Mesenchymal stem cell (in vitro differentiated cells and primary cell): ENCODE measurements around the gene JSRP1.

ENCODE experiments used
- DNase-seq: peaks from one replicate; pipeline ENCODE4 v3.0.0-alpha.2; 2013
- H2AFZ ChIP-seq: one replicate; pipeline ENCODE4 v1.6.1; 2013; ENCODE audit warnings: low read depth, mild to moderate bottlenecking, control low read depth, inconsistent platforms, low read length, moderate library complexity
- H2AK5ac ChIP-seq: 2 replicates; pipeline ENCODE4 v1.6.1; 2013; ENCODE audit warnings: low read length, moderate library complexity, mild to moderate bottlenecking, inconsistent platforms; ENCODE audit not compliant: severe bottlenecking
- H2BK120ac ChIP-seq: one replicate; pipeline ENCODE4 v1.6.1; 2013; ENCODE audit warnings: low read depth, mild to moderate bottlenecking, inconsistent platforms, low read length, moderate library complexity
- H2BK12ac ChIP-seq, 2 experiments: one replicate each; pipeline ENCODE4 v1.6.1; 2013; ENCODE audit warnings: inconsistent platforms in 2 of 2, low read length in 2 of 2, mild to moderate bottlenecking in 2 of 2, moderate library complexity in 2 of 2, control low read depth in 1 of 2
- H2BK15ac ChIP-seq: one replicate; pipeline ENCODE4 v1.6.1; 2013; ENCODE audit warnings: mild to moderate bottlenecking, low read depth, inconsistent platforms; ENCODE audit not compliant: poor library complexity, severe bottlenecking
- H2BK5ac ChIP-seq: 2 replicates; pipeline ENCODE4 v1.6.1; 2013; ENCODE audit warnings: low read depth, mild to moderate bottlenecking, low read length, control low read depth, inconsistent platforms; ENCODE audit not compliant: poor library complexity, severe bottlenecking
- H3K14ac ChIP-seq, 2 experiments: one replicate each; pipeline ENCODE4 v1.6.1; 2013; ENCODE audit warnings: inconsistent platforms in 2 of 2, low read length in 2 of 2, control low read depth in 1 of 2, mild to moderate bottlenecking in 1 of 2, moderate library complexity in 1 of 2
- H3K18ac ChIP-seq, 2 experiments: one replicate each; pipeline ENCODE4 v1.6.1; 2013; ENCODE audit warnings: inconsistent platforms in 2 of 2, low read length in 2 of 2, control low read depth in 1 of 2, low read depth in 1 of 2, mild to moderate bottlenecking in 1 of 2
- H3K23ac ChIP-seq, 2 experiments: one replicate each; pipeline ENCODE4 v1.6.1; 2013; ENCODE audit warnings: inconsistent platforms in 2 of 2, low read length in 2 of 2, mild to moderate bottlenecking in 2 of 2, moderate library complexity in 2 of 2, control low read depth in 1 of 2
- H3K27ac ChIP-seq: 2 replicates; pipeline ENCODE4 v1.5.1; 2013; ENCODE audit warnings: mild to moderate bottlenecking, moderate library complexity, low read length, control low read depth, inconsistent platforms; ENCODE audit not compliant: poor library complexity, severe bottlenecking
- H3K27me3 ChIP-seq, 2 experiments: 2 replicates each; pipeline versions ENCODE4 v1.6.1 to v1.7.0; 2013; ENCODE audit warnings: low read length in 2 of 2, mild to moderate bottlenecking in 2 of 2, moderate library complexity in 2 of 2, control low read depth in 1 of 2, inconsistent platforms in 1 of 2; ENCODE audit not compliant: control insufficient read depth in 1 of 2, insufficient read depth in 1 of 2
- H3K36me3 ChIP-seq, 2 experiments: 2 replicates each; pipeline versions ENCODE4 v1.6.1 to v1.7.0; 2013; ENCODE audit warnings: low read length in 2 of 2, control low read depth in 1 of 2, inconsistent platforms in 1 of 2, low read depth in 1 of 2, mild to moderate bottlenecking in 1 of 2; ENCODE audit not compliant: insufficient read depth in 2 of 2, control insufficient read depth in 1 of 2
- H3K4ac ChIP-seq, 2 experiments: one replicate each; pipeline ENCODE4 v1.6.1; 2013; ENCODE audit warnings: inconsistent platforms in 2 of 2, low read length in 2 of 2, mild to moderate bottlenecking in 2 of 2, moderate library complexity in 2 of 2, control low read depth in 1 of 2, low read depth in 1 of 2
- H3K4me1 ChIP-seq: 2 replicates; pipeline ENCODE4 v1.6.1; 2013; ENCODE audit warnings: low read depth, low read length, control low read depth; ENCODE audit not compliant: control insufficient read depth, insufficient read depth
- H3K4me2 ChIP-seq: 2 replicates; pipeline ENCODE4 v1.6.1; 2013; ENCODE audit warnings: low read length, mild to moderate bottlenecking, inconsistent platforms; ENCODE audit not compliant: poor library complexity, severe bottlenecking
- H3K4me3 ChIP-seq, 2 experiments: 2 replicates each; pipeline versions ENCODE4 v1.5.1 to v1.7.0; 2013; ENCODE audit warnings: low read length in 2 of 2, mild to moderate bottlenecking in 2 of 2, control low read depth in 1 of 2, low read depth in 1 of 2; ENCODE audit not compliant: insufficient read depth in 1 of 2
- H3K79me1 ChIP-seq: replicated peaks from 2 replicates; pipeline ENCODE4 v1.6.1; 2013; ENCODE audit warnings: mild to moderate bottlenecking, control low read depth, low read length, inconsistent platforms; ENCODE audit not compliant: poor library complexity, severe bottlenecking
- H3K9ac ChIP-seq: 2 replicates; pipeline ENCODE4 v1.7.0; 2013; ENCODE audit warnings: mild to moderate bottlenecking, low read length, moderate library complexity
- H3K9me3 ChIP-seq: 2 replicates; pipeline ENCODE4 v1.7.0; 2013; ENCODE audit warnings: mild to moderate bottlenecking, low read length; ENCODE audit not compliant: control insufficient read depth
- H4K8ac ChIP-seq: one replicate; pipeline ENCODE4 v1.6.1; 2013; ENCODE audit warnings: inconsistent platforms, mild to moderate bottlenecking, low read length, moderate library complexity
- H4K91ac ChIP-seq: one replicate; pipeline ENCODE4 v1.6.1; 2013; ENCODE audit warnings: mild to moderate bottlenecking, low read length, inconsistent platforms
- WGBS: methylation state at CpG from one replicate; pipeline ENCODE4 v1.1.7; 2013; ENCODE audit warnings: mixed read lengths; 5-methylcytosine and 5-hydroxymethylcytosine counted together

The JSRP1 gene

DNA sequence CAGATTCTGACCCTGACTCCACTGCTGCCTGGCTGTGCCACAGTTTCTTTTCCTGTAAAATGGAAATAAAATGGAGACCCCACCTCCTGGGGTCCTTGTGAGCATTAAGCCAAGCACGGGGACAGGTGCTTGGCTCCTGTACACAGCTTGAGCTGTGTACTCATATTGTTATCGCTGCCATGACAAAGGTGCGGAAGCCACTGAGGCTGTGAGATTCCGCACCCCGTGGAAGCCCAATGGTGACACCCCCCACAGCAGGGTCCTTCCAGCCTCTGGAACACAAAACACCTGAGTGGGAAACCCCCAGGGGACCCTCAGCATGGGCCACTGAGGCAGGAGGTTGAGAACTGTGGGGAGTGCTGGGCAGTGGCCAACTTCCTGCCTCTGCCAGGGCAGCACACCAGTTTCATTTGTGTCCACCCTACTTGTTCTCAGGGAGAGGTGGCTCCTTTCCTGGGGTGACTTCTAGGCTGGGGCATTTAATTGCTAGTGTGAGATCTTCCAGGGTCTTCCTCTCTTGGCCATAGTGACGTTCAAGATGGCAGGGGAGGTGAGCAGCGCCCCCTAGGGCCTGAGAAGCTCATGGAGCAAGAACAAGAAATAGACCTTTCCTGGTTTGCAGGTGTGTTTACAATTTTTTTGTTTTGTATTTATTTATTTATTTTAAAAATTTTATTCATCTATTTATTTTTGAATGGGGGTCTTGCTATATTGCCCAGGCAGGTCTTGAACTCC lies 5.4 kb upstream of the JSRP1 start:
- Histone ChIP-seq H3K23ac (no peak overlapping the region), H2BK15ac (no peak overlapping the region), H3K9ac (no peak overlapping the region), H2AFZ (no peak overlapping the region), H2AK5ac (no peak overlapping the region), H3K27ac (no peak overlapping the region), H3K4me2 (no peak overlapping the region), H3K18ac (no peak overlapping the region), H3K79me1 (no peaks in the 10 kb centered on the region), H3K4me1 (peaks cover 8% of the 10 kb centered on the region), H3K14ac (no peak overlapping the region), H3K4me3 (no peak overlapping the region), H3K9me3 (no peaks in the 10 kb centered on the region), H3K4ac (no peak overlapping the region), H3K36me3 (no peaks in the 10 kb centered on the region), H3K27me3 (no peaks in the 10 kb centered on the region), H4K91ac (no peak overlapping the region), H2BK120ac (no peak overlapping the region), H4K8ac (no peak overlapping the region), H2BK5ac (no peak overlapping the region), H2BK12ac (no peak overlapping the region)
- WGBS, result 53% methylated on average over 3 of the region's 7 CpGs
- DNase-seq, result no peak

DNA sequence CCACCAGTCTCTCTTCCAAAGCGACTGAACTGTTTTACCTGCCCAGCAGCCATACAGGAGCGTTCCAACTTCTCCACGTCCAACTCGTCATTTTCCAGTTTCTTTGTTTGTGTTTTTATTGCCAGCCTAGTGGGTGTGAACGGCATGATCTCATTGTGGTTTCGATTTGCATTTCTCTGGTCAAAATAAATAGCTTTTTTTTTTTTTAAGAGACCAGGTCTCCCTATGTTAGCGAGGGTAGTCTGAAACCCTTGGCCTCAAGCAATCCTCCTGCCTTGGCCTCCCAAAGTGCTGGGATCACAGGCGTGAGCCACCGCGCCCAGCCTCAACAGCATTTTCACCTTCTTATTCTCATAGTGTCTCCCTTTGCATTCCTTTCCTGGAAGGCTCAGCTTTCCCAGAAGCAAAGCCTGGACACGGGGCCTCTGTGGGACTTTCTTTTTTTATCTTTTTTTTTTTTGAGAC lies 4.2 kb upstream of the JSRP1 start:
- H2BK120ac ChIP-seq, result no peak overlapping the region
- H3K4me2 ChIP-seq, result no peak overlapping the region
- no peak overlapping the region for H2AK5ac ChIP-seq
- H3K36me3 ChIP-seq, result no peaks in the 10 kb centered on the region
- no peak overlapping the region for H3K14ac ChIP-seq
- H3K4ac ChIP-seq, result no peak overlapping the region
- no peak overlapping the region for H3K23ac ChIP-seq
- H3K27me3 ChIP-seq, result no peaks in the 10 kb centered on the region
- H3K4me1 ChIP-seq, result peaks cover 4% of the 10 kb centered on the region
- no peak overlapping the region for H3K27ac ChIP-seq
- no peaks in the 10 kb centered on the region for H3K9me3 ChIP-seq
- H2BK5ac ChIP-seq, result no peak overlapping the region
- H3K79me1 ChIP-seq, result no peaks in the 10 kb centered on the region
- H4K8ac ChIP-seq, result no peak overlapping the region
- 84% methylated on average over 11 of the region's 11 CpGs for WGBS
- no peak overlapping the region for H2AFZ ChIP-seq
- peak overlapping the region in 1 of 2 experiments; percentile 38 for H3K4me3 ChIP-seq
- H4K91ac ChIP-seq, result no peak overlapping the region
- no peak overlapping the region for H2BK12ac ChIP-seq
- DNase-seq, result no peak
- peak overlapping the region; percentile 45 for H3K9ac ChIP-seq
- H3K18ac ChIP-seq, result no peak overlapping the region
- no peak overlapping the region for H2BK15ac ChIP-seq

DNA sequence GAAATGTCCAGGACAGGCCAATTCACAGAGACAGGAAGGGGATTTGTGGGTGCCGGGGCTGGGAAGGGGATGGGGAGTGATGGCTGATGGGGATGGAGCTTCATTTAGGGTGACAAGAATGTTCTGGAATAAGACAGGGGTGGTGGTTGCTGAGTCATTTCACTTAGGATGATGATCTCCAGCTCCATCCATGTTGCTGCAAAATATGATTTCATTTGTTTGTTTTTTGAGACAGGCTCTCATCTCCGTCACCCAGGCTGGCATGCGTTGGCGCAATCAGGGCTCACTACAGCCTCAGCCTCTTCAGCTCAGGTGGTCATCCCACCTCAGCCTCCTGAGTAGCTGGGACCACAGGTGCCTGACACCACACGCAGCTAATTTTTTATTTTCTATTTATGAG lies 3.1 kb upstream of the JSRP1 start:
- Histone ChIP-seq H3K14ac (no peak overlapping the region), H2BK15ac (no peak overlapping the region), H3K27me3 (peaks cover 0 to 1% of the 10 kb centered on the region in 2 experiments), H2BK120ac (no peak overlapping the region), H3K4ac (no peak overlapping the region), H3K4me2 (no peak overlapping the region), H2AFZ (no peak overlapping the region), H4K91ac (no peak overlapping the region), H3K36me3 (no peaks in the 10 kb centered on the region), H3K79me1 (no peaks in the 10 kb centered on the region), H3K9me3 (no peaks in the 10 kb centered on the region), H2AK5ac (no peak overlapping the region), H4K8ac (no peak overlapping the region), H2BK5ac (no peak overlapping the region), H2BK12ac (no peak overlapping the region), H3K23ac (no peak overlapping the region), H3K9ac (no peak overlapping the region), H3K18ac (no peak overlapping the region), H3K4me1 (peaks cover 4% of the 10 kb centered on the region), H3K27ac (no peak overlapping the region), H3K4me3 (no peak overlapping the region)
- WGBS, result 89% methylated on average over 5 of the region's 5 CpGs
- DNase-seq, result no peak

DNA sequence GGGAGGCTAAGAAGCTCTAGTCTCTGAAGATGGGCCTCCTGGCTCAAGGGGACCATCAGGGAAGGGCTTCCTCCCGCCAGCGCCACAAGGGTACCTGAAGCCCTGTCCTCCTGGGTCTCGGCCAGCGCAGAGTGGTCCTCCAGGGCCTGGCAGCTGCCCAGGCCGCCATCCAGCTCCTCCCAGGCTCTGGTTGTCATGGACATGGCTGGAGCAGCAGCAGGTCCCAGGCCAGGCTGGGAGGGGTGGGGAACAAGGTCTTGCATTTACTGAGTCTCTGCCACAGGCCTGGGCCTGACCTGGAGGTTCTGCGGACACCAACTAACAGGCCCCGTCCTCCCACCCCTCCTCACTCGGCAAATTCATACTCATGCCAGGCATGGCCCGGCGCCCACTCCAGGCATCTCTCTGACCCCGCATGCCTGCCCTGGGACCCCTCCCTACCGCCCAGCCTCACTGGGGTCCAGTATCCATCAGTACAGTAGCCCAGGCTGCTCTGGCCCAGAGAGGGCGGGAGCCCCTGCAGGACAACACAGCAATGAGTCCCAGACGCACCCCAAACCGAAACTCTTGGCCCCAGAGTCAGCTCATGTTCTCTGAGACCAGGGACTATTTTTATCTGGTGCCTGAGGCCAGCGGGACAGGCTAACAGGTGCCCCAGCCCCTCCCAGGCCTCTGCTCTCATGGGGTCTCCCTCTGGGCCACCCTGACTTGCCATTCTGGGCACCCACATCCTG lies 938 bp downstream of the JSRP1 start:
- Histone ChIP-seq H3K4me1 (peaks cover 19% of the 10 kb centered on the region), H3K27me3 (peaks cover 10 to 42% of the 10 kb centered on the region in 2 experiments), H3K9ac (no peak overlapping the region), H2BK5ac (no peak overlapping the region), H2BK120ac (no peak overlapping the region), H3K18ac (no peak overlapping the region), H2AFZ (no peak overlapping the region), H3K14ac (no peak overlapping the region), H3K27ac (no peak overlapping the region), H4K91ac (no peak overlapping the region), H3K23ac (no peak overlapping the region), H3K4me3 (no peak overlapping the region), H2AK5ac (no peak overlapping the region), H4K8ac (no peak overlapping the region), H3K4me2 (no peak overlapping the region), H3K9me3 (no peaks in the 10 kb centered on the region), H3K36me3 (peaks cover 0 to 24% of the 10 kb centered on the region in 2 experiments), H2BK12ac (no peak overlapping the region), H3K79me1 (peaks cover 2% of the 10 kb centered on the region), H2BK15ac (no peak overlapping the region), H3K4ac (no peak overlapping the region)
- no peak for DNase-seq
- 90% methylated on average over 16 of the region's 16 CpGs for WGBS
